ENCODE data around the gene CSTA.

DNA sequence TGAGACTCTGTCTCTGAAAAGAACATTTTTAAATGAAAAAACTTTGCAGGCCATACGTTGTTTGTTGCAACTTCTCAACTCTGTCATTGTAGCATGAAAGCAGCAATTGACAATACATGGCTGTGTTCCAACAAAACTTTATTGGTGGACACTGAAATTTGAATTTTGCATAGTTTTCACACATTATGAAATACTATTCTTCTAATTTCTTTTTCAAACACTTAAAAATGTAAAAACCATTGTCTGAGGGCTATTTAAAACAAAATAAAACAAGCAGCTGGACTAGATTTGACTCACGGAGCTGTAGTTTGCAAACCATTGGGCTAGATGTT is 18.5 kb upstream of the CSTA start:
- TF ChIP-seq SUZ12 (IDR thresholded peaks at IDR 0.05; ENCODE audit: extremely low read depth, insufficient read depth, insufficient read length): no peak
- TF ChIP-seq ZNF274 (IDR thresholded peaks at IDR 0.05; ENCODE audit: low read depth, low read length): no peak
- no peak for TF ChIP-seq YY1 (IDR thresholded peaks at IDR 0.05; ENCODE audit: insufficient read depth, insufficient read length)
